Vagina (tissue), 2 donors: ENCODE measurements around the gene NRXN3.

Source experiments
- POLR2A ChIP-seq, 2 donors: fragments of 450-650 bp; IDR thresholded peaks; one replicate each; pipeline ENCODE4 v1.6.1; 2017; ENCODE audit warnings: antibody characterized with exemption in 2 of 2, mild to moderate bottlenecking in 2 of 2, moderate library complexity in 2 of 2
- TF ChIP-seq, protein P1 (sequence below), 3 experiments: fragments of 450-650 bp in 2 of 3; fragments of 200-600 bp in 1 of 3; sonication (generic) in 1 of 3; IDR thresholded peaks; one replicate each; pipeline ENCODE4 v1.5.1; 2017 to 2019; ENCODE audit warnings: antibody characterized with exemption in 3 of 3, mild to moderate bottlenecking in 2 of 3, moderate library complexity in 2 of 3

- no peak for TF ChIP-seq POLR2A (IDR thresholded peaks at IDR 0.05)
- TF ChIP-seq, protein P1, sequence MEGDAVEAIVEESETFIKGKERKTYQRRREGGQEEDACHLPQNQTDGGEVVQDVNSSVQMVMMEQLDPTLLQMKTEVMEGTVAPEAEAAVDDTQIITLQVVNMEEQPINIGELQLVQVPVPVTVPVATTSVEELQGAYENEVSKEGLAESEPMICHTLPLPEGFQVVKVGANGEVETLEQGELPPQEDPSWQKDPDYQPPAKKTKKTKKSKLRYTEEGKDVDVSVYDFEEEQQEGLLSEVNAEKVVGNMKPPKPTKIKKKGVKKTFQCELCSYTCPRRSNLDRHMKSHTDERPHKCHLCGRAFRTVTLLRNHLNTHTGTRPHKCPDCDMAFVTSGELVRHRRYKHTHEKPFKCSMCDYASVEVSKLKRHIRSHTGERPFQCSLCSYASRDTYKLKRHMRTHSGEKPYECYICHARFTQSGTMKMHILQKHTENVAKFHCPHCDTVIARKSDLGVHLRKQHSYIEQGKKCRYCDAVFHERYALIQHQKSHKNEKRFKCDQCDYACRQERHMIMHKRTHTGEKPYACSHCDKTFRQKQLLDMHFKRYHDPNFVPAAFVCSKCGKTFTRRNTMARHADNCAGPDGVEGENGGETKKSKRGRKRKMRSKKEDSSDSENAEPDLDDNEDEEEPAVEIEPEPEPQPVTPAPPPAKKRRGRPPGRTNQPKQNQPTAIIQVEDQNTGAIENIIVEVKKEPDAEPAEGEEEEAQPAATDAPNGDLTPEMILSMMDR (IDR thresholded peaks at IDR 0.05) = no peak
Measured at GRCh38 chr14:79285263-79285662, 1115.1 kb downstream of the NRXN3 start.
